Activated CD8-positive, alpha-beta memory T cell treated with anti-CD3 and anti-CD28 coated beads for 4 hours (primary cell): ENCODE data around the gene CNTNAP4.

Source experiments
- DNase-seq, 2 donors: peaks; one replicate each; pipeline ENCODE4 v3.0.0-alpha.2; 2020; ENCODE audit warnings: low read depth in 2 of 2

The CNTNAP4 gene

GRCh38 chr16:76583466-76583865 is 306.3 kb downstream of the CNTNAP4 start:
- no peak for DNase-seq

- no peak for DNase-seq
Measured at GRCh38 chr16:76583945-76584344, 306.7 kb downstream of the CNTNAP4 start.

GRCh38 chr16:76598498-76598897 is 321.3 kb downstream of the CNTNAP4 start:
- no peak for DNase-seq

GRCh38 chr16:76607317-76607716 is 330.1 kb downstream of the CNTNAP4 start:
- no peak for DNase-seq
